CD4-positive, alpha-beta T cell treated with Interferon gamma for 1 hour (primary cell): Measurements from ENCODE around the gene GPR35.

Experiments used
- DNase-seq: peaks from one replicate; pipeline ENCODE4 v3.0.0-alpha.2; 2020

Gene GPR35

GRCh38 chr2:240626531-240627300, 1.4 kb downstream of the GPR35 start:
- DNase-seq, result peak; percentile 57

GRCh38 chr2:240627736-240628506, 2.6 kb downstream of the GPR35 start:
- no peak for DNase-seq

DNA sequence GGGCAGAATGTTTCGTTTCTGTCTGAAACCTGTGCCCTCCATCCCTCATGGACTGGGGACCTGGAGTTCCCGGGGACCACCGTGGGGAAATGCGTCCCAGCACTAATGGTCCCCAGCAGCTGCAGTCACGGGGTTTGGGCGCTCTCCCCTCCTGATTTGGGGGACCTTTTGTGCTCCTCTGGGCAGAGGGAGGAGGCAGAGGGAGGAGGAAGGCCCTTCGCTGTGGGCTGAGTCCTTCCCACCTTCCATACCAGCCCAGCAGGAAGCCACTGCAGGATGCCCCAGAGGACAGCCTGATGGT, 3.2 kb downstream of the GPR35 start:
- DNase-seq, result no peak

DNA sequence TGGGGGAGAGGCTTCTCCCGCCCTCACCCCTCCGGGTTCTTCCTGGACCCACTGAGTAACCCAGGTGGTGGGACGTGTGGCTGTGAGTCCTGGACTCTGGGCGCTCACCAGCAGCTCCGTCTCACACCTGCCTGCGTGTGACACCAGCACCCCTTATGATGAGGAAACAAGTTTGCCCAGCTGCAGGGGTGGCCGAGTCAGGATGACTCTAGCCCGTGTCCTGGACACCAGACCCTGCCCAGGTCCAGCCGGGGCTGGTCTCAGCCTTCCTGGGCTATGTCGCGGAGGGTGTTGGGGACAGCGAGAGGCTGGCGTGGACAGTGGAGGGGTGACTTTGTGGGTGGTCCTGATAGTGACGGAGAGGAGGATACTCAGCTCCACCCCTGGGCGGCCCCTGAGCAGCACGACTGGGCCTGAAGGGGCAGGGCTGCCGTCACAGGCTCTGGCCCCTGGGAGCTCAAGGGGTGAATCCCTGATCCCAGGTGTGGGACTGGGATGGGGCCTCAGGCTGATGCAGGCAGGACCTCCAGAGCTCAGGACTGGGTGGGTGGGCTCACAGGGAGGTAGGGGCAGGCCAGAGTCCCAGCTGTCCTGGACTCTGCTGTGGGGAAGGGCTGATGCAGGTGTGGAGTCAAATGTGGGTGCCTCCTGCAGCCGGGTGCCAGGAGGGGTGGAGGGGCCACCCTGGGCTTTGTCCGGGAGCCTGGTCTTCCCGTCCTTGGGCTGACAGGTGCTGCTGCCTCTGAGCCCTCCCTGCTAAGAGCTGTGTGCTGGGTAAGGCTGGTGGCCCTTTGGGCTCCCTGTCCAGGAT, 3.7 kb downstream of the GPR35 start:
- DNase-seq, result no peak

GRCh38 chr2:240629619-240629967, 4.3 kb downstream of the GPR35 start:
- no peak for DNase-seq

GRCh38 chr2:240629968-240630770, 4.9 kb downstream of the GPR35 start:
- DNase-seq, result no peak

DNA sequence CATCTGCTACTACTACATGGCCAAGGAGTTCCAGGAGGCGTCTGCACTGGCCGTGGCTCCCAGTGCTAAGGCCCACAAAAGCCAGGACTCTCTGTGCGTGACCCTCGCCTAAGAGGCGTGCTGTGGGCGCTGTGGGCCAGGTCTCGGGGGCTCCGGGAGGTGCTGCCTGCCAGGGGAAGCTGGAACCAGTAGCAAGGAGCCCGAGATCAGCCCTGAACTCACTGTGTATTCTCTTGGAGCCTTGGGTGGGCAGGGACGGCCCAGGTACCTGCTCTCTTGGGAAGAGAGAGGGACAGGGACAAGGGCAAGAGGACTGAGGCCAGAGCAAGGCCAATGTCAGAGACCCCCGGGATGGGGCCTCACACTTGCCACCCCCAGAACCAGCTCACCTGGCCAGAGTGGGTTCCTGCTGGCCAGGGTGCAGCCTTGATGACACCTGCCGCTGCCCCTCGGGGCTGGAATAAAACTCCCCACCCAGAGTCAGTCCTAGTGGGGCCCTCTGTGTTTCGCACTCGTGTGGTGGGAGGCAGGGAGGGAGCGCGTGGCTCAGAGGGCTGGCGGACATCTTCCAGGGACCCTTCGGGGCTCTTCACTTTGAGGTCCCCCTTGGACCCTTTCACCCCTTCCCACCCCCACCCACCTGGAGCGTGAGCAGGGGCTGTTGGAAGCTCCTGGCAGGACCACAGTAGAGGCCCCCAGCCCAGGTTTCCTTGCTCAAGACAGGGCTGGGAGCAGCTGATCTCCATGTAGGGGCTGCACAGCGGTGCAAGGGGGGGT, 5.7 kb downstream of the GPR35 start:
- DNase-seq, result no peak

DNA sequence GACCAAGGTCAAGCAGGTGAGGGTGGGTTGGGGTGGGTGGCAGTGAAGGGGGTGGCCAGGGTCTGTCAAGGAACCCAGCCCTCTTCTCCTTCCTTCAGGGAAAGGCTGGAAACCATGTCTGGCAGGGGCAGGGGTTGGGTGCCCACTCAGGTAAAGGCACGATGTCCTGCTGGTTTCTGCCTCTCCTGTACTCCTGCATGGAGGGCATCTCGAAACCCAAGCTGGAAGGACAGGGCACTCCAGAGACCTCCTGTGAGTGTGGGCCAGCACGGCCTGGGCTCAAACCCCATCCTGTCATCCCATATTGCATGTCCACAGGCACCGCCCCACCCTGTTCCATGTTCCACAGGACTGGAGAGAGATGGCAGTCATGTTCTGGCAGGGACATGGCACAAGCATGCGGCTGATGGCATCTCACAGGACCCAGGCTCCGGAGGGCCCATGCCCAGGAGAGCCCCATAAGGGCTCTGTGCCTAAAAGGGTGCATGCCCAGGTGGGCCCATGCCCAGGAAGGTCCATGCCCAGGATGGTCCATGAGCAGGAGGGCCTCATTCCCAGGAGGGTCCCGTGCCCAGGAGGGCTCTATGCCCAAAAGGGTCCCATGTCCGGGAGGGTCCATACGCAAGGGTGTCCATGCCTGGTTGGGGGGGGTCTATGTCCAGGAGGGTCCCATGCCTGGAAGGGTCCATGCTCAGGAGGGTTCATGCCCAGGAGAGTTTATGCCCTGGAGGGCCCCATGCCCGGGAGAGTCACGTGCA, 6.4 kb downstream of the GPR35 start:
- DNase-seq, result no peak

DNA sequence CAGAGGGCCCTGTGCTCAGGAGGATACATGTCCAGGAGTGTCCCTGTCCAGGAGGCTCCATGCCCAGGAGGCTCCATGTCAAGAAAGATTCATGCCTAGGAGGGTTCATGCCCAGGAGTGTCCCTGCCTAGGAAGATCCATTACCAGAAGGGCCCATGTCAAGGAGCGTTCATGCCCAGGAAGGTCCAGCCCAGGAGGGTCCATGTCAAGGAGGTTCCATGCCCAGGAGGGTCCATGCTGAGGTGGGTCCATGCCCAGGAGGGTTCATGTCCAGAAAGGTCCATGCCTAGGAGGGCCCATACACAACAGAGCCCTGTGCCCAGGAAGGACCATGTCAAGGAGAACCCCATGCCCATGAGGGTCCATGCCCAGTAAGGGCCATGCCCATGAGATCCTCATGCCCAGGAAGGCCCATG, 7.0 kb downstream of the GPR35 start:
- DNase-seq, result no peak

DNA sequence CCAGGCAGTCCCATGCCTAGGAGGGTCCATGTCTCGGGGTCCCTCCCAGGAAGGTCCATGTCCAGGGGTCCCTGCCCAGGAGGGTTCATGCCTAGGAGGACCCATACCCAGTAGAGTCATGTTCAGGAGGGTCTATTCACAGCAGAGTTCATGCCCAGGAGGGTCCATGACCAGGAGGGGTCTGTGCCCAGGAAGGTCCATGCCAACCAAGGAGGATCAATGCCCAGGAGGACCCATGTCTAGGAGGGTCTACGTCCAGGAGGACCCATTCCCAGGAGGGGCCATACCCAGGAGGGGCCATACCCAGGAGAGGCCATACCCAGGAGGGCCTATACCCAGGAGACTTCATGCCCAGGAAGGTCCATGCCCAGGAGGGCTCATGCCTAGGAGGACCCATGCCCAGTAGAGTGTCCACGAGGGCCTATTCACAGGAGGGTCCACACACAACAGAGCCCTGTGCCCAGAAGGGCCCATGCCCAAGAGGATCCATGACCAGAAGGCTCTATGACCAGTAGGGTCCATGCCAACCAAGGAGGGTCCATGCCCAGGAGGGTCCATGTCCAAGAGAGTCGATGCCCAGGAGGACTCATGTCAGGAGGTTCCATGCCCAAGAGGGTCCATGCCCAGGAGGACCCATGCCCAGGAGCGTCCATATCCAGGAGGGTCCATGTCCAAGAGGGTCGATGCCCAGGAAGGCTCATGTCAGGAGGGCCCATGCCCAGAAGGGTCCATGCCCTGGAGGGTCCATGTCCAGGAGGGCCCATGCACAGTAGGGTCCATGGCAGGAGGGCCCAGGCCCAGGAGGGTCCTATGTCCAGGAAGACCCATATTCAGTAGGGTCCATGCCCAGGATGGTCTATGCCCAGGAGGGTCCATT, 10.1 kb downstream of the GPR35 start:
- no peak for DNase-seq

GRCh38 chr2:240635998-240636547, 10.8 kb downstream of the GPR35 start:
- DNase-seq, result no peak

DNA sequence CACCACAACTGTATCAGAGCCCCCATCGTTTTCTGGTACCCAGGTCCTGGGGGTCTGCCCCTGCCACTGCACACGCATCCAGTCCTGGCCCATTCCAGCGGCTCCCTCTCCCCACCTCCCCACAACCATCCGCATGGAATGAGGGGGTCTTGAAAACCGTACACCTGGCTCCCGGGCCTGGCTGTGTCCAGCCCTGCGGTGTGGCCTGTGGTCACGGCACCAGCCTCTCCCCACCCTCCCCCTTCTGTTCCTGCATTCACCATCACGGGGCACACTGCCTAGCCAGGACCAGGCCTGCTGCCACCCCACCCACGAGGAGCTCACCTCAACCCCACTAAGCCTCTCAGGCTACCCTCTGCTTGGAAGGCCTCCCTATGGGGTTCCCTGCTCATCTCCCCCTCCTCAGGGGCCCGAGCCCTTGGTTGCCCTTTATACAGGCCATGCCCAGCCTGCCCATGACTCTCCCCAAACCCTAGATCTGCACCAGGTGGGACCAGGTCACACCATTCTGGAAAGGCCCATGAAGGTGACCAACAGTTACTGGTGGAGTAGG, 11.4 kb downstream of the GPR35 start:
- DNase-seq, result no peak

GRCh38 chr2:240637116-240637900, 12.0 kb downstream of the GPR35 start:
- DNase-seq, result no peak

DNA sequence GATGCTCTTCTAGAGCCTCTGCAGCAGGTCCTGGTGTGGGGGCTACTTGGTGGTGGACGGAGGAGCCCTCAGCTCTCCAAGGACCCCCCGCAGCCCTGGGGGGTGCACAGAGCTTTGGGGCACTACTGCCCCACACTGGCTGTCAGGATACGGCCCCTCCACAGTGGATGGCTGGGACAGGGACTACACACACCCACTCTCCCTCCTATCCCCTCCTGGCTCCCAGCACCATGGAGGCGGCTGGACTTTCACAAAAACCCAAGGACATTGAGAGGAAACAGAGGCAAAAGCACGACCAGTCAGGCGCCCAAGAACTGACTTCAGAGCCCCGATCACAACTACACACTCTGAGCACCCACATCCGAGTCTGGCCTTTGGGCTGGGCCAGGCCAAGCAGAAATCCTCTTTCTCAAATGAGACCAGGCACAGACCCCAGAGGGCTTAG, 12.6 kb downstream of the GPR35 start:
- no peak for DNase-seq

DNA sequence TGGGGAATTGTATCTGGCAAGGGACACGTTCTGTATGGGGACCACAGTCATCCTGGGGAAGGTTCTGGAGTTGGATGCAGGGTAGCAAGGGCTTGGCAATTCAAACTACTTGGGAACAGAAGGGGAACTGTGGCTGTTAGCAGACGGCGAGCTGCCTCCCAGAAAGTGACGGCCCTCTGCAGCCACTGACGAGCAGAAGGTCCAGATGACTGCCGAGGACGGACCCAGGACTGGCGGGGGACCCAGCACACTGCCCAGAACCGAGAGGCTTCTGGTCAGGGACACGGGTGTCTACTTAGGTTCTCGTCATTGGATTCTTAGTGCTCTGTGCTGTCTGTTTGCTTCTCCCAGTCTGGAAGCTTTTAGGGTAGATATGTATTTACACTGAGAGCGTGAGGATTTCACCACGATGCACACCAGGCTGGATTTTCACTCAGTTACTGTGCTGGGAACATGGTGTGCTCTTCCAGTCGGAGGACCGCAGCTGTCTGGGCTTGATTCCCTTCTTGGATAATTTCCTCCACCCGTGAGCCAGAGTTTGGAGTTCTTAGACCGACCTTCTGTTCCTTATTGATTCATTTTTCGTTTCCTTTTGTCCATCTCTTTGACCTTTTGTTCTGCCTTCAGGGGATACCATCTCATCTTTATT, 13.4 kb downstream of the GPR35 start:
- DNase-seq, result no peak

DNA sequence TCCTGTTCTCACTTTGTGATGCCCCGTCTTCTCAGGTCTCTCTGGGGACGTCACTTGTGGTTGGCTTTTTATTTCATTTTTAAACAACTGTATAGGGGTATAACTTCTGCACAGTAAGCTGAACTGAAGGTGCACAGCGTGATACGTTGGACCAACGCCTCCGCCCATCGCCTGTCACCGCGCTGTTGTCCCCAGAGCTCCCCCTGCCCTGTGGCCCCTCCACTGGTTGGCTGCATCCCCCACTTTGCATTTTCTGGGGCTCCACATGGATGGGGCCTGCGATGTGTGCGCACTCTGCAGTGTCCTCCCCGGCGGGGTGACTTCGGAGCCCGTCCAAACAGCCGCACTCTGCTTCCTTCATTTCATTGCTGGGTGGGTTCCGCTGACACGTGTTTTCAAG, 14.3 kb downstream of the GPR35 start:
- no peak for DNase-seq

- DNase-seq, result no peak
Measured at GRCh38 chr2:240640939-240641338, 15.7 kb downstream of the GPR35 start.
